GM12878 (cell line): ENCODE measurements around the gene STYXL2. TPM values are rescaled to one million over a fixed set of nuclear protein-coding genes. Genes with fewer than 3 reads are reported as not detected.

ENCODE experiments used
- ATAC-seq: fragments of 200-7000 bp; cut with Tn5 transposase; 3 replicates; pipeline ENCODE4 v1.9.1; 2020; ENCODE audit warnings: mild to moderate bottlenecking, moderate library complexity
- BruUV-seq: library from RNA; stranded (reverse); fragments of 400-500 nt; replicated peaks from 2 replicates; lab custom pipeline; 2021; lab: Mats Ljungman, UMichigan
- CTCF ChIA-PET: fragments of 300-600 bp; sonication (Branson Sonifier 250); formaldehyde crosslinking; extraction: SDS; loops from one replicate; lab custom pipeline; 2021; ENCODE audit warnings: inconsistent platforms; lab: Yijun Ruan, JAX
- POLR2A ChIA-PET: fragments of 350-600 bp; formaldehyde crosslinking; extraction: SDS; loops from one replicate; lab custom pipeline; 2021; ENCODE audit warnings: inconsistent platforms; lab: Charles Lee
- RAD21 ChIA-PET: fragments of 300-600 bp; sonication (Branson Sonifier 250); formaldehyde crosslinking; loops from one replicate; lab custom pipeline; 2023; ENCODE audit warnings: antibody characterized with exemption; ENCODE audit not compliant: unreplicated experiment; lab: Charles Lee
- SMC1A ChIA-PET: fragments of 300-600 bp; sonication (Branson Sonifier 250); formaldehyde crosslinking; loops from one replicate; lab custom pipeline; 2023; ENCODE audit not compliant: unreplicated experiment, uncharacterized antibody; lab: Charles Lee
- DNase-seq: peaks from one replicate; pipeline ENCODE4 v3.0.0-alpha.2; 2011; ENCODE audit warnings: low read depth, low spot score
- FAIRE-seq: peaks from 3 replicates; lab custom pipeline; 2011; peaks lifted over from hg19 to GRCh38; lab: Jason Lieb, UNC
- H2AFZ ChIP-seq: 2 replicates; pipeline ENCODE4 v1.6.0; 2011; ENCODE audit warnings: low read depth, low read length, control low read depth; ENCODE audit not compliant: control insufficient read depth
- H3K27ac ChIP-seq: 2 replicates; pipeline ENCODE4 v1.5.1; 2011; ENCODE audit warnings: control low read depth; ENCODE audit not compliant: control insufficient read depth, insufficient read depth
- H3K27me3 ChIP-seq, 2 experiments: replicated peaks in 1 of 2; 2 replicates each; pipeline versions ENCODE4 v1.6.0 to v1.6.1; 2011; ENCODE audit warnings: low read length in 1 of 2; ENCODE audit not compliant: control insufficient read depth in 2 of 2, insufficient read depth in 2 of 2
- H3K36me3 ChIP-seq, 2 experiments: 2 replicates each; pipeline ENCODE4 v1.5.1; 2011; ENCODE audit warnings: low read length in 1 of 2; ENCODE audit not compliant: control insufficient read depth in 2 of 2, insufficient read depth in 2 of 2
- H3K4me1 ChIP-seq: 2 replicates; pipeline ENCODE4 v1.6.1; 2011; ENCODE audit warnings: mild to moderate bottlenecking, low read length, moderate library complexity, mixed read lengths; ENCODE audit not compliant: control insufficient read depth, insufficient read depth
- H3K4me2 ChIP-seq: 2 replicates; pipeline ENCODE4 v1.6.0; 2011; ENCODE audit warnings: control low read depth; ENCODE audit not compliant: control insufficient read depth, insufficient read depth
- H3K4me3 ChIP-seq: fragments of 200-600 bp; sonication (generic); 2 replicates; pipeline ENCODE4 v1.5.1; 2016
- H3K79me2 ChIP-seq: 2 replicates; pipeline ENCODE4 v1.6.0; 2011; ENCODE audit warnings: low read length; ENCODE audit not compliant: control insufficient read depth, insufficient read depth
- H3K9ac ChIP-seq: 2 replicates; pipeline ENCODE4 v1.8.0; 2011; ENCODE audit warnings: low read length, control low read depth, mixed read lengths; ENCODE audit not compliant: control insufficient read depth, insufficient read depth
- H3K9me3 ChIP-seq: replicated peaks from 3 replicates; pipeline ENCODE4 v1.5.1; 2011; ENCODE audit warnings: mild to moderate bottlenecking, low read length; ENCODE audit not compliant: control insufficient read depth, insufficient read depth
- H4K20me1 ChIP-seq: 2 replicates; pipeline ENCODE4 v1.6.0; 2011; ENCODE audit not compliant: control insufficient read depth, insufficient read depth
- BRCA1 ChIP-seq: IDR thresholded peaks from 2 replicates; pipeline ENCODE4 v1.6.1; 2011; ENCODE audit warnings: low read depth, low read length, improper control_type of control experiment
- EP300 ChIP-seq, 2 experiments: fragments of 150-350 bp in 1 of 2; IDR thresholded peaks; 2 replicates each; pipeline ENCODE4 v1.6.1; 2011 to 2012; ENCODE audit warnings: low read depth in 2 of 2, low read length in 2 of 2, borderline replicate concordance in 1 of 2, improper control_type of control experiment in 1 of 2, inconsistent platforms in 1 of 2; ENCODE audit not compliant: control insufficient read depth in 1 of 2
- KAT2A ChIP-seq: conservative IDR thresholded peaks from 2 replicates; pipeline ENCODE4 v1.6.1; 2011; ENCODE audit warnings: low read depth, low read length; ENCODE audit not compliant: control insufficient read depth
- NFYA ChIP-seq: IDR thresholded peaks from 2 replicates; pipeline ENCODE4 v1.6.1; 2011; ENCODE audit warnings: low read depth, mild to moderate bottlenecking, low read length, improper control_type of control experiment, borderline replicate concordance
- USF2 ChIP-seq: IDR thresholded peaks from 2 replicates; pipeline ENCODE4 v1.6.1; 2011; ENCODE audit warnings: low read depth, low read length, improper control_type of control experiment, borderline replicate concordance
- WGBS: methylation state at CpG from one replicate; pipeline ENCODE4 v1.1.6; 2016; ENCODE audit warnings: low lambda C conversion rate; ENCODE audit not compliant: insufficient replicate concordance, insufficient coverage; ENCODE audit errors: missing lambda C conversion rate; 5-methylcytosine and 5-hydroxymethylcytosine counted together
- in situ Hi-C: fragments of 300-500 bp; cut with MboI; formaldehyde crosslinking; loops from 9 replicates; pipeline ENCODE4 v1.14.3; 2018; ENCODE audit warnings: mixed read lengths
- intact Hi-C: fragments of 100-400 bp; cut with micrococcal nuclease; formaldehyde crosslinking; loops from one replicate; pipeline ENCODE4 v1.14.2; 2022; ENCODE audit not compliant: unreplicated experiment
- polyA plus RNA-seq, 11 experiments: library from polyadenylated mRNA; depleted of rRNA in 4 of 11; unstranded in 6 of 11; stranded (reverse) in 5 of 11; fragments of >200 nt; fragmentation: Nextera tagmentation in 4 of 11; fragmentation: Illumina TruSeq in 1 of 11; extraction: Ambion mirVana in 4 of 11; extraction: Trizol in 1 of 11; gene quantifications; 1 replicate in 1 of 11; 2 replicates in 10 of 11; pipeline versions ENCODE4 v1.2.1 to v1.2.3, GENCODE V29; 2011 to 2016; ENCODE audit warnings: inconsistent platforms in 2 of 11, missing spikeins in 2 of 11, low read depth in 1 of 11
- total RNA-seq, 4 experiments: library from RNA; depleted of rRNA in 3 of 4; stranded (reverse); fragments of >200 nt in 3 of 4; fragmentation: Illumina TruSeq in 1 of 4; extraction: Trizol in 1 of 4; gene quantifications; 2 replicates each; pipeline versions ENCODE4 v1.2.1 to v1.2.3, GENCODE V29; 2013 to 2021

The STYXL2 gene
- total and polyA plus RNA-seq, 10 of the 15 experiments (the other 5 are each of a cell fraction or from before 2014, with no cell fraction given) = under 0.01 to 0.08 (median 0.03) TPM; not detected in 7

GRCh38 chr1:167086768-167087167, 7.1 kb upstream of the STYXL2 start:
- Histone ChIP-seq H3K4me3 (no peak overlapping the region), H3K9me3 (no peaks in the 10 kb centered on the region), H3K79me2 (no peaks in the 10 kb centered on the region), H3K27me3 (no peaks in the 10 kb centered on the region), H3K27ac (no peak overlapping the region), H3K9ac (no peak overlapping the region), H3K4me2 (no peak overlapping the region), H4K20me1 (no peaks in the 10 kb centered on the region), H3K4me1 (peaks cover 11% of the 10 kb centered on the region), H3K36me3 (no peaks in the 10 kb centered on the region), H2AFZ (no peak overlapping the region)
- WGBS = 65% methylated on average over 3 of the region's 3 CpGs
- POLR2A ChIA-PET = no interaction called here
- TF ChIP-seq BRCA1 = no peak
- no peak for TF ChIP-seq USF2
- TF ChIP-seq KAT2A = no peak
- TF ChIP-seq EP300 (IDR thresholded peaks at IDR 0.05; ENCODE audit: borderline replicate concordance in 1 of 2, control insufficient read depth in 1 of 2, low read depth in 2 of 2, low read length in 2 of 2) = no peak
- TF ChIP-seq NFYA = no peak
- intact Hi-C loops = no loop called here
- BruUV-seq = no TSS peak
- CTCF ChIA-PET = no interaction called here
- RAD21 ChIA-PET = no interaction called here
- ATAC-seq = no peak
- in situ Hi-C loops = no loop called here
- SMC1A ChIA-PET = interaction anchor here (0.8 kb wide), 1 partner anchor 175 kb away, joined by 4 read pairs; no protein-coding TSS in a partner anchor
- DNase-seq = no peak
- FAIRE-seq = no peak
